ENCODE results near the gene SMARCB1.

The SMARCB1 gene

DNA sequence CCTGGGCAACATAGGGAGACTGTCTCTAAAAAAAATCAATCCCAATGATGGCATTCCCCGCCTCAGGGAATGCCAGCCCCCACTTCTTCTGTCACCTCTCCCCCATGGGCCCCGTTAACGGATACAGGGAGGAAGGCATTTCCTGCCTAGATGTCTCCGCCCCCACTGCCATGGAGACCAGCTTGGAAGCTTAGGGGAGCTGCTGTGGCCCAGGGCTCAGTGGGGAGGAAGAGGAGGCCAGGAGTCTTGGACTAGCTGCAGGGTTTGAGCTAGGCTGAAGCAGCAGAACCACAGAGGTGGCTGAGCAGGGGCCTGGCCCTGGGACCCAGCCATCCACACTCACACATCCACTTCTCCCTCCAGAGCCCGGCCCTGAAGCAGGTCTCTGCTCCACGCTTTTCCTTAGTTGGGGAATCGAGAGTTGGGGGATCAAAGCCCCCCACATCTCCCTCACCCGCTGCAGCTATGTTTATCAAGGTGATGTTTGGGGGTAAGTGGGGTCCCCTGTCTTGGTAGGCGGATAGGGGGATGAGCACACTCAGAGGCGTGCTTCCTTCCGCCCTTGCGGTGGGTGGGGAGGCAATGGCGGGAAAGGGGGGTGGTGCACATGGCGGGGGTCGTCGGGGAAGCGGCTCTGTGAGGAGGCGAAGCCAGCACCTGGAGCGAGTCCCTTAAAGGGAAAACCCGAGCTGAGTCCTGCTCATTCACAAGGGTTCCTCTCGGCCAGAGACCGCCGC is 23.8 kb upstream of the SMARCB1 start, which contains the start of gene C22orf15:
Gene C22orf15 (plus strand): TSS at position 149 of the 737 bp plus-strand sequence. CDS start 317 bp downstream, at position 466.
- no peak for DNase-seq (ENCODE audit: low read depth)

DNA sequence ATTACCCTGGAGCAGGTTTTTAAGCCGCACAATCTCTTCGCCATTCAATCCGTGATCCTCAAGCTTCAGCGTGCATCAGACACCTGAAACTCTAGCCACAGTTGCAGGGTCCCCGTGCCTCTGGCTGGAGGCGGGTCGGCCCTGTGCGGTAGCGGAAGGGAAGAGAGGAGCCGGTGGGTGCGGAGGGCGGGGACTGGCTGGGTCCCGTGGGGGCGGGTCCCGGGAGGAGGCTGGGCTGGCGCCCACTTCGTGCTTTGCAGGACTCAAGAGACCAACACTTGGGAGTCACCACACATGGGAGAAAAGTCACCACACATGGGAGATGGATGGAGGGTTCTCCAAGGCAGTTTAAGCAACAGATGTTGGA is 23.2 kb upstream of the SMARCB1 start:
- DNase-seq (ENCODE audit: low read depth): peak; percentile 32

DNA sequence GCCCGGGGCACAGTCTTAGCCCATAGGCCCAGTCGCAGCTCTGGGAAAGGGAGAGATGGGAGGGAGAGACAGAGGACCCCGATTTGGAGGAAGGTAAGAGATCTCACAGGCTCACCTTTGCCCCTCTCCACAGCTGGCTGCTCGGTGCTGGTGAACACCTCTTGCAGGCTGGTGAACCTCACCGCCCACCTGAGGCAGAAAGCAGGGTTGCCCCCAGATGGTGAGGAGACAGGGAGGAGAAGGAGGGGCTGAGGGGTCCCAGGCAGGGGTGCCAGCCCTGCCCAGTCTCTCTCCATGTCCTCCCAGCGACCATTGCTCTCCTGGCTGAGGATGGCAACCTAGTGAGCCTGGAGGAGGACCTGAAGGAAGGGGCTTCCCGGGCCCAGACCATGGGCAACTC is 22.8 kb upstream of the SMARCB1 start:
- DNase-seq (ENCODE audit: low read depth): no peak

DNA sequence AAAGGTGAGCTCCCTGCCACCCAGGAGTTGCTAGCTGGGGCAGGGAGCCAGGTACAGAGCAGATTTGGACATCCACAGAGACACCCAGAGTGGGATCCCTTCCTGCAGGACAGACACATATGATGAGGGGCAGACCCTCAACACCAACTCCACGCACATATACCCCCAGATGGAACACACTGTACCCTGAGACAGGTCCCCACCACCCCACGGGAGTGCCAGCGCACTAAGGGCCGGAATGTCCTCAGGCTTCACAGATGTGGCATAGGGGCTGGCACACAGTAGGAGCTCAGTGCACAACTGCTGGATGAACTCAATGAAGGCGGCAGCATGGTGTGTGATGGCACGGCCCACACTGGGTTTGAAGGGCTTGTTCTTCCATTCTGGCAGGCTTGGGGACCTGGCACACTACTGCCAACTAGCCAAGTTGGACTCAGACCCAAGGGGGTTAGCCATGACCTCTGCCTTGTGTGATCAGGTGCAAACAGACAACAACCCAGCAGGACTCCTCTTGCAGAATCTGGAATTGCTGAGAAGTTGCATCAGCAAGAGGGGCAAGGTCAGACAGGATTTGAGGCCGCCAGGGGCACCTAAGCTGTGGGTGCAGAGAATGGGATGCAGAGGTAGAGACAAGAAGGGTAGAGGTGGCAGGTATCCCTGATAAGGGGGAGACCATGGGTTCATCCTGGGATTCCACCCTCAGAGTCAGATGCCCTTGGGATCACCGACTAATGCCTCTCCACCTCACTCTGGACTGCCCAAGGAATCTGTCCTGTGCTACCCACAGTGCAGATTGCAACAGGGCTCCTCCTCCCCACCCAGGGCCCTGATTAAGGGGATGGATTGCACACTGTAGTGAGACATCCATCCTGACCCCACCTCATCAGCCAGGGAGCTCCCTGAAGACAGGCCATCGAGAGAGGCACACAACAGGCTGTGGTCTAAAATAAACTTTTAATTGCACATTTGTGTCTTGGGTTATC is 21.6 kb upstream of the SMARCB1 start:
- no peak for DNase-seq (ENCODE audit: low read depth)

DNA sequence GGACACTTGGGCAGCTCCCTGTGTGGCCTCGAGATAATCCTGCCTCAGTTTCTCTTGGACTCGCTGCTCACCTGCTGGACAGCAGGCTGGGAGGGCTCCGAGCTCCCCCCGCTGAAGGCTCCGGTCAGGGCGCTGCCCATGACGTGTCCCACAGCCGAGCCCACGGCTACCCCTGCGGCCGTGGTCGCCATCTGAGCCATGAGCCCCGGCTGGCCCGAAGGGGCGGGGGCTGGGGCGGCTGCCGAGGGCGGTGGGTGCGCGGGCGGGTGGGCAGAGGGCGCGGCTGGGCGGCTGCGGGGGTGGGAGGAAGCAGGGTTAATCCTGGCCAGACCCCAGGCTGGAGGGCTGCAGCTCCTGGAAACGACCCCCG is 19.5 kb upstream of the SMARCB1 start:
- no peak for DNase-seq (ENCODE audit: low read depth)

DNA sequence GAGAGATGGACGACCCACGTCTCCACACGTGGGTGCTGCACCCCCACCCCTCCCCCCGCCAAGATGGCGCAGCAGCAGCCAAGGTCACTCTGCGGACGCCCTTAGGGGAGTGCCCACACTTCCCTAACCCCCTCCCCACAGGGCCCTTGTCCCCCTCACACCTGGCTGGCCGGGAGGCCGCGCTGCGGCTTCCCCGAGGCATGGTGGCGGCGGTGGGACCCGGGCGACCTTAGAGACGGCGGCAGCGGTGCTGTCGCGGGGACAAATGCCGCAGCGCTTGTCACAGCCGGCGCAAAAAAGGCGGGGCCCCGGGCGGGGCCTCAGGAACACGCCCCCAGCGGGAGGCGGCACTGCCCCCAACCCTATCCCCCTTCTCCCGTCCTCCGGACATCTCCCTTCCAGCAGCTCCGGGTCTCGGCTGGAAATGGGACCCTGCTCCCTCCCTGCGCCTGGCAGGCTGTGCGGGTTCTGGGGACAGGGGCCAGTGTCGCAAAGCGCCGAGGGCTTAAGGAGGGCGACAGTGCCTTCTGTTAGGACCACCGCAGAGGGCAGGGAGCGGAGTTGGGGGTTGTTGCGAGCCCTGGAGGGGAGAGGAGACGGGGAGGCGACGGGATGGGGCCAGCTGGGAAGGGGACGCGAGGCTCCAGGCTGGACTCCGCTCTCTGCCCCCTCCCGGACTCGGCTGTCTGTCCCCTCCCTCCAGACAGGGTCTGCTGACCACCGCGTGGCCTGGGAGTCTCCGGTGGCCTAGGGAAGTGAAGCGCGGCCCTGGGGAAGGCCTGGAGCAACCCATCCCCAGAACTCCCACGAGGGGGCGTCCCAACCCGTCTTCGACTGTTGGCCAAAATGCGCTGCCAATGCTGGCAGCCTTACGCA is 18.9 kb upstream of the SMARCB1 start, which contains the start of gene CHCHD10:
Gene CHCHD10 (minus strand): TSS at position 300 of the 876 bp plus-strand sequence. CDS start 98 bp downstream, at position 202.
- peak; percentile 59 for DNase-seq (ENCODE audit: low read depth)

DNA sequence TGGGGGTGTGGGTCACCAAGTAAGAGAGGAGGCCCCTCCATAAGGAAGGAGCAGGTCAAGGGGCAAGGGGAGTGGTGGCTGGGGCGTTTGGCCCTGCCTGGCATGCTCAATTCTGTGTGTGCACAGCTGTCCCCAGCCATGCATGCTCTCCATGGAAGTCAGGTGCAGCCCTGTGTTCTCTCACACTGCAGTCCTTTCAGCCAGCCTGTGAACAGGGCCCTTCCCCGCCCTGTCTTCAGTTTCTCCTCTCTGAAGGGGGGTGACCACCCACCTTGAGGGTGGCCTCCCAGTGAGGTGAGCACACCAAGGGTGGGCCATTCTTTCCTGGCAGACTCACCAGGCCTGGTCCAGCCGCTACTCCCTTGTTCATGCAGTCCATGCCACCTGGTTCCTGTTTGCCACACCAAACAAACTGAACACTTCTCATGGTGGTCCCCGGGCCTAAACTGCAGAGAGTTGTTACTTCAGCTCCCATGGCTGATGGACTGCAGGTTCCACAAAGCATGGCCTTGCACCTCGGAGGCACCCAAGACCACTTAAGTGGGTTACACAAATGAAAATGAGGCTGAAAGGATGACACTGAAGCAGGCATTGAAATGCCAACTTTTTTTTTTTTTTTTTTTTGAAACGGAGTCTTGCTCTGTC is 17.3 kb upstream of the SMARCB1 start:
- DNase-seq (ENCODE audit: low read depth): no peak

DNA sequence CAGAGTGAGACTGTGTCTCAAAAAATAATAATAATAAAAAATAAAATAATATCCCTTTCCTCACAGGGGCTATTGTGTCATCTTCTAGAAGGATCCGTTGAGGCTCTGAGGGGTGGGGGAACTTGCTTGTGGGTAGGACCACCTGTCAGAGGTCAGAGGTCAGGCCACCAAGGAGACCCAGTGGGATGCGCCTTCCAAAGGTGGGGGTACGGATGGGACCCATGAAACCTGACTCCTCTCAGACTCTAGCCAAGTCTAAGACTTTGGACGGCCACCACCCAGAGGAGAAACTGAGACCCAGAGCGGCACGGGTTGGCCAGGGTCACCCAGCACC is 14.5 kb upstream of the SMARCB1 start:
- no peak for DNase-seq (ENCODE audit: low read depth)

DNA sequence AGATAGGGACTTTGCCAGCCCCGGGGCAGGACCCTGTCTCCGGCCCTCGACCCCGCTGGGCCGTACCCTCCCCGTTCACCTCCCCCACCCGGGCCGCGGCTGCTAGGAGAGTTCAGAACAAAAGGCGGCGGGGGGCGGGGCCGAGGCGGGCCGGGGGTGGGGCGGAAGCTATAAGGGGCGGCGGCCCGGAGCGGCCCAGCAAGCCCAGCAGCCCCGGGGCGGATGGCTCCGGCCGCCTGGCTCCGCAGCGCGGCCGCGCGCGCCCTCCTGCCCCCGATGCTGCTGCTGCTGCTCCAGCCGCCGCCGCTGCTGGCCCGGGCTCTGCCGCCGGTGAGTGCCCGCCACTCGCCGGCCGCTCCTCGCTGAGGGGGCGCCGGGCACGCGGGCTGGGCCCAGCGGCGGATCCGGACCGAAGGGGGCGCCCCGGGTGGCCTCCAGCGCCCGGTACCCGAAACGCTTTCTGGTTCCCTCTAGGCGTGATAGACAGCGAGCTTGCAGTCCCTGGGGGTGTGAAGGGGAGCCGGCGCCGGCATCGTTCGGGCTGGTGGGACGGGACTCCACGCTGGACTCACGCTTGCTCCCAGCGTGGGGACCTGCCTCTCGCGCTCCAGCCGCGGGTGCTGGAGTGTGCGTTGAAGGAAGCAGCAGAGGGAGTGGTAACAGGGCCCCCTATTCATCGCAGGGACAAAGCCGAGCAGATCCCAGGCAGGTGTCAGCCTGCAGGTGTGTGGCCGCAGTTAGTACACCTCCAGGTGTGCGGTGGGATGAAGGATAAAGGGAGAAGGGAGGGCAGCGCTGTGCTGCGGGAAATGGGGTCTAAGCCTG is 13.9 kb upstream of the SMARCB1 start, which contains the start of gene MMP11:
Gene MMP11 (plus strand): TSS at position 201 of the 825 bp plus-strand sequence. CDS start 22 bp downstream, at position 223.
- DNase-seq (ENCODE audit: low read depth): peak; percentile 39

DNA sequence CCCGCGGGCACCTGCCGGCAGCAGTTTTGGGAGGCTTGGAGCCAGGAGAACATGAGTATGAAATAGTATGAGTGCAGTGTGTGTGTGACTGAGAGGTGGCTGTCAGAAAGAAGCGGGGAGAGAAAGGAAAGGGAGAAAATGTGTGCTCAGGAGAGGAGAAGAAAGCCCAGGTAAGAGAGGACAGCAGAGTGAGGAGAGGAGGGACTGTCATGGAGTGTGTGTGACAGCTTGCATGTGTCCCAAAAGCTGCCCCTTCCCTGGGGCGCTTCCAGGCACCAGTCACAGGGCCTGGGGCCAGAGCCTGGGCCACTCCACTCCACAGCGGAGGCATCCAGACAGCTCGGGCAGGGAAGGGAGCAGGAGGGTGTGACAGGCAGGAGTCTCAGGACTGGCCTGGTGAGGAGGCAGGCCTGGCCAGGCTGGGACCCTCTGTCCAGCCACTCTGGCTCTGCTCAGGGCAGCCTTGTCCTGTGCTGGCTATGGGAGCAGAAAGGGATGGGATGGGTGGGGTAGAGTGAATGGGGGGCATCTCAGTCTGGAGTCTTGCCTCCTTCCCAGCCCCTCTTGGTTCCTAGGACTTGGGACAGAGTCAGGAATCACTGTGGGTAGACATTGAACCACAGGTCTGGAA is 13.2 kb upstream of the SMARCB1 start:
- no peak for DNase-seq (ENCODE audit: low read depth)

DNA sequence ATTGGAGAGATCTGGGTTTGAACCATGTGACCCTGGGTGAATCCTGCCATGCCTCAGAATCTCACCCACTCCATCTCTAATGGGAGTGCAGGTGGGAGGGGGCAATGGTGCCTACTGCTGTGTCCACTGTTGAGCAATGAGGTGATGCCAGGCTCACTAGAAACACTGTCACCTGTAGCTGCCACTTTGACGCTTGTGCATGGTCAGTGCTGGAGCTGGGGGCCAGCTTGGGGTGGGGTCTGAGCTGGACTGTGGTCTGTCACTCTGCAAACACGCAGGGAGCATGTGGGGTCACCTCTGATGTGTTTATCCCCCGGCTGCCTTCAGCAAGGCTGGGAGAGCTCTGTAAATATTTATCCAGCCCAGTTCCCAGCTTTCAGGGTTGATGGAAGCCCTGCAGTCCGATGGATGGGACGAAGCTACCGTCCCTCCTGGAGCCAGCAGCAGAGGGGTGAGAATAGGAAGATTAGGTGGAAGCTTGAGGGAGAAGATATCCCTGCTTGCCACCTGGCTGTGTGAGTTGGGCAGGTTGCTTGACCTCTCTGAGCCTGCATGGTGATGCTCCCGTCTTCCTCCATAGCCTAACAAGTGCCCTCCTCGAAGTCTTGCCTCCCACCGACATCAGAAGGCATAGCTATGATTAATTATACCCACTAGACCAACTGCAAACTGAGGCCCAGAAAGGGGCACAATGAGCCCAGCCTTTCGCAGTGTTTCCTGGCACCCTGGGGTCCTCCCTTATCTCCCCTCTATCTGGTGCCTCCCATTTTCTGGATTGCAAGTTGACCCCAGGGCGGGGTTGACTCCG is 12.4 kb upstream of the SMARCB1 start:
- no peak for DNase-seq (ENCODE audit: low read depth)

DNA sequence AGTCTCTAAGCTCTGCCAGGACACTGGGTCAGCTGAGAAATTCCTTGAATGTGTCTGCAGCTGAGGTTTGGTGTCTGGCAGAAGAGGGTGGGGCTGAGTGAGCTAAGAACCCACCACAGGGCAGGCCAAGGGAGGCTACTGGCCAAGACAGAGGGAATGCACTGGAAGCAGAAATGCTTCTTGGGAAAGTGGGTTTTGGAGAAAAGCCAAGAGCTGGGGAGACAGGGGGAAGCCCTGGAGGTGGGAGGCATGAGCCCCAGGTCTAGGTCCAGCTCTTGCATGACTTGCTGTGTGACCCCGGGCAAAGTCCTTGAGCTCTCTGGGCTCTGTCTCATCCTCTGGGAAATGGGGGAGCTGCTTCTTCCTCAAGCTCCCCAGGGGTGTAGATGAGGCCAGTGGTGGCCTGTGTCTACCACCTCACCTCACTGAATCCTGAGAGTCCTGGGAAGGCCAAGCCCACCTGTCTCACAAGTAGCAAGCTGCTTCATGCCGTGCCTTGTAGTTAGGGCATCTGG is 11.8 kb upstream of the SMARCB1 start:
- DNase-seq (ENCODE audit: low read depth): no peak

DNA sequence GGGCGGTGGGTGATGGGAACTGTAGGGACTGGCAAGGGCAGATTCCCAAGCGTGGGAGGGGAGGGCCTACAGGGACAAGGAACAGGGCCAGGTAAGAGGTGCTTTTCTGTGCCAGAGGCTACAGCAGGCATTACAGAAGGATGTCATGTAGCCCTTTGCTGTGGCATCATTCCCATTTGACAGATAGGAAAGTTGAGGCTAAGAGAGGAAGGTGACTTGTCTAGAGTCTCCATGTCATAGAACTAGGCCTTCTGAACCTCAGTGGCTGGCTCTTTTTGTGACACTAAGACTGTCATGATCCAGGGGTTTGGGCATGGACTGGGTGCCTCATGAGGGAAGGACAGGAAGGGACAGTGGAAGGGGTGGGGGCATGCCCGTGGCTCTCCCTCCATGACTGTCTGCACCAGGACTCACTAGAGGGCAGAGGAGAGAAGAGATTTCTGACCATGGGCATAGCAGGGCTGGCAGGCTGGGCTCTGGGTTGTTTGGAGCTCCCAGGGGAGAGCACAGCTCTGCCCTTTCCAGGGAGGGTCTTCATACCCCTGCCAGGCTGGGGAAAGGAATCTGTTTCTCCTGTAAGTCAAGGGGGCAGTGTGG is 10.9 kb upstream of the SMARCB1 start:
- no peak for DNase-seq (ENCODE audit: low read depth)

DNA sequence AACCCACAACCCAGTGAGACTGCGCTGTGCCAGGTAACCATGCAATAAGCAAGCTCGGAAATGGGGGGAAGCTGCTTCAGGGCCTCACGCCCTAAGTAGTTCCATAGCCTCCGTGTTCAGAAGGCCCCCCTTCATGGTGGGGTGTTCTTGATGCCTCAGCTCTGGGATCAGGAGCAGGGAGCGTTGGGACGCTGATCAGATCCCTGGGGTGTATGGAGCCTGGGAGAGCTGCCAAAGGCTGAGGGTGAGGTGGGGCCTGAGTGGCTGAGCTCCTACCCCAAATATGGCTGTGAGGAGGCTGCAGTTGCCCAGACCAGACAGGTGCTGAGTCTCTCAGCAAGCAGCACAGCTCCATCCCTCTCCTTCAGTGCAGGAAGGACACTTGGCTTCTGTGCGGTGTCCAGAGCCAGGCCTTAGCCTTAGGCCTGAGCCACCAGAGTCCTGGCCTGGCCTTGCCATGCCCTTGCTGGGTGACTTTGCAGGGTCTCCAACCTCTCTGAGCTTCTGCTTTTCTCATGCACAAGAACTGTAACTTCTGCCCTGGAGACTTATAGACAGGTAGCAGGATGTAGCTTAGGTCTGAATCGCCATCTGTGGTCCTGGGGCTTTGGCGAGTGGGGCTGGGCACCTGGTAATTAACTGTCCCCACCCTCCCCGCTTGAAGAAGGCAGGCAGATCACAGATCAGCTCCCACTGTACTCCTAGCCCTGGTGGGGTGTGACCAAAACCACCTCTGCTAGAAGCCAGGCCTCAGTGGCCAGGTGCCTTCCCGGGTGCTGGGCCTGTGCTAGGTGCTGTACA is 8.8 kb upstream of the SMARCB1 start:
- DNase-seq (ENCODE audit: low read depth): no peak

DNA sequence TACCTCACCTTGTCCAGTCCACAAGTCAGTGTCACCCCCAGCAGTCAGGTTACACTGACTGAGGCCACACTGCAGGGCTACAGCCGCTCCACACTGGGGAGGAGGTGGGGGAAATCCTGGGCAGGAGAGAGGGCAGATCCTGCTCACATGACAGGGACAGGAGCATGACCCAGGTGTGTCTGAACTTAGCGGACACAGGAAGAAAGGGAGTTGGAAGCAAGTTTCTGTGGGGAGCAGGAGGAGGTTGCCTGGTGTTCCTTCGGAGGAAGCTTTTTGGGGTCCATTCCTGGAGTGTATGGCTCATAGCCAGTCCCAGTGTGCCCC is 8.2 kb upstream of the SMARCB1 start:
- DNase-seq (ENCODE audit: low read depth): no peak

DNA sequence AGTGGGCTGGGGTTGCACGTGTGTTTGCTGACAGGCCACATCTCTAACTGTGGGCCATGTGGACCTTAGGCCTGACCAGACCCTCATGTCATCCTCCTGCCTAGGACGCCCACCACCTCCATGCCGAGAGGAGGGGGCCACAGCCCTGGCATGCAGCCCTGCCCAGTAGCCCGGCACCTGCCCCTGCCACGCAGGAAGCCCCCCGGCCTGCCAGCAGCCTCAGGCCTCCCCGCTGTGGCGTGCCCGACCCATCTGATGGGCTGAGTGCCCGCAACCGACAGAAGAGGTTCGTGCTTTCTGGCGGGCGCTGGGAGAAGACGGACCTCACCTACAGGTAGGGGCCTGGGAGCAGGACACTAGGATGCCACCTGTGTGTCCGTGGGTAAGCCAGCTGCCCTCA is 7.7 kb upstream of the SMARCB1 start:
- no peak for DNase-seq (ENCODE audit: low read depth)

DNA sequence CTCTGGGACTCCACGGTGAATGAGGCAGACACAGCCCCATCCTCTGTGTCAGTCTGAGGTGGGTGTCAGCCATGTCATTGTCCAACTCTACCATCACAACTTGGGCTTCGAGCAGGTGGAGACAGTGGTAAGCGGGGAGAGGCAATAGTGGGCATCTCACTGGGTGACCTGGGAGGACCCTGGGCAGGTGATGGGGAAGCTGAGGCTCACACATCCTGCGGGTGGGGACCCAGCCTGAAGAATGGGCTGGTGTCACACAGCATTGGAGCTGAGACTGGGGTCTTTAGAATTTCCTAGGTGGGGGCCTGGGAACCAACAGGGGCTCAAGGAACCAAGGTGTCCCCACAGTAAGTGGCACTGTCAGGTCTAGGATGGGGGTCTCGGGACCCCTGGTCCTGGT is 7.0 kb upstream of the SMARCB1 start:
- DNase-seq (ENCODE audit: low read depth): no peak

All from stimulated activated CD4-positive, alpha-beta T cell treated with anti-CD3 and anti-CD28 coated beads, Interleukin-2, amount 100 ng/mL, for 4 hours (primary cell).